Ammon's horn (tissue), 1 donor: Measurements from ENCODE around the gene ANKRD28.

ENCODE experiments used
- DNase-seq: peaks from one replicate; pipeline ENCODE4 v3.0.0-alpha.2; 2016; ENCODE audit warnings: low spot score

Gene ANKRD28

GRCh38 chr3:15664144-15664543, 133.6 kb downstream of the ANKRD28 start:
- DNase-seq, result no peak

DNA sequence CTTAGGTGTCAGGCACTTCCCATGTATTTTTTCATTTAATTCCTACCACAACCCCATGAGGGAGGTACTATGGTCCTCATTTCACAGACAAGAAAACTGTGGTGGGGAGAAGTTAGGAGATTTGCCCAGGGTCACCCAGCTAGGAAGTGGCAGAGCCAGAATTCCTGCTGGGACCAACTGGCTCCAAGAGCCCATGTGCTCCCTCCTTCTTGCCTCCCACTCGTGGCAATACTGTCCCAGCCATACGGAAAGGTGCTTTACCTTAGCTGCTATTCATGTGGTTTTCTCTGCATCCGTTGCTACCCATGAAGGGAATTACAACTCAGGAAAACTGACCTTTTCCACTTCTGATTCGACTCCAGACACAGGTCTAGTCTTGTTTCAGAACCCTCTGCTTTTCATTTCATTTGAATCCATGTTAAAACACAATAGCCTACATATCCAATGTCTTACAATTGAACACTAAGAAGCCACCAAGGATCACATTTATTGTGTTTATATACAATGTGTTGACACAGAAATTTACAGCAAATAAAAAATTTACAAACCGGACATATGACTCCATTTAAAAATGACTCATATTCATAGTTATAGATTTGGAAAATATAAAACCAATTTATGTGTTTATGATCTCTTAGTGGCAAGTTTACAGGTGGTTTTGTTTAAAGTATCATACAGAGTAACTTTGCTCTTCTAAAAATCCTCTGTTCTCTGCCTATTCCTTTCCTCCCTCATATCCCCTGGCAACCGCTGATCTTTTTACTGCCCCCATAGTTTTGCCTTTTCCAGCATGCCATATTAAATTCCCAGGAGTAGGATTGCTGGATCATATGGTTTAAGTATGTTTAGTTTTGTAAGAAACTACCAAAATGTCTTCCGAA, 137.5 kb downstream of the ANKRD28 start:
- DNase-seq, result no peak

- DNase-seq, result no peak
Observed at GRCh38 chr3:15659254-15659975, 138.4 kb downstream of the ANKRD28 start.

DNA sequence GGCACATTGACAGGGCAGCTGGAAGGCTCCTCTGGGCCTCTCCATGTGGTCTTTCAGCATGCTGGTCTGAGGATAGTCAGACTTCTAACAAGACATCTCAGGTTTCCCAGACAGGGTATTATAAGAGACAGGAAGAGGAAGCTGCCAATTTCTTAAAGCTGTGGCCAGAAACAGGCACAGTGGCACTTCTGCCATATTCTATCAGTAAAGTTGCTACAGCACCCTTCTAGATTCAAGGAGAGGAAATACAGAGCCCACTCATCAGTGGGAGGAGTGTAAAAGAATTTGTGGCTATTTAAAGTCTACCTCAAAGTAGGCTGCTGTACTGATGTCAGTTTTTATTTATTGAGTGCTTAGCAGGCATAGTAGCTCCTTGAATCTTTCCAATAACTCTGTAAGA, 140.8 kb downstream of the ANKRD28 start:
- no peak for DNase-seq

DNA sequence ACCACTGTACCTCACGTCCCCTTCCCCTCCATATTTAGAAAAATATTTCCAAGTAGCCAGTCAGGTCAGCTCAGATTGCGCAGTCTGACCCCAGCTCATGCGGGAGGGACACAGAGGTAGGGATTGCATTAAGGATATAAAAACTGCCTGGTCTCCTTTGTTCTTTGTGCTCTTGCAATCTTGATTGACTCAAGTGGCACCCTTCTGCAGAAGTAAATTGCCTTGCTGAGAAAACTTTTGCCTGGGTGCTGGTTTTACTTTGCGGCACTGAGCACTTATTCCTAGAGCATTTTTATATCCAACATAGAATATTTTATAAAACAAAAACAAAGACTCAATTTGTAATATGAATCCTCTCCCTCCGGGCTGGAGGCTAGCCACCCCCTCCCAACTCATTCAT, 141.4 kb downstream of the ANKRD28 start:
- no peak for DNase-seq

DNA sequence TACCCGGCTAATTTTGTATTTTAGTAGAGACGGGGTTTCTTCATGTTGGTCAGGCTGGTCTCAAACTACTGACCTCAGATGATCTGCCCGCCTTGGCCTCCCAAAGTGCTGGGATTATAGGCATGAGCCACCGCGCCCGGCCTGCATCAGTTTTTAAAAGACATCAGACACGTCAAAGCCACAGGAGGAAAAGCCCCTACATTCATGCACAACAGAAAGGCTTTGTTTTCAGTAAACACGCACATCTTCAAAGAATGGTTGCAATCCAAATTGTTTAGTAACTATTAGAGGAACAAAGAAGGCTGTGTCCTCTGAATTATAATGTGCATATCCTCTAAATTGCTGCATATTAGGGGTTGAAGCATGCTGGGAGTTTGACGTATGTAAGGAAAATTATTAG, 142.9 kb downstream of the ANKRD28 start:
- DNase-seq, result peak; percentile 84

DNA sequence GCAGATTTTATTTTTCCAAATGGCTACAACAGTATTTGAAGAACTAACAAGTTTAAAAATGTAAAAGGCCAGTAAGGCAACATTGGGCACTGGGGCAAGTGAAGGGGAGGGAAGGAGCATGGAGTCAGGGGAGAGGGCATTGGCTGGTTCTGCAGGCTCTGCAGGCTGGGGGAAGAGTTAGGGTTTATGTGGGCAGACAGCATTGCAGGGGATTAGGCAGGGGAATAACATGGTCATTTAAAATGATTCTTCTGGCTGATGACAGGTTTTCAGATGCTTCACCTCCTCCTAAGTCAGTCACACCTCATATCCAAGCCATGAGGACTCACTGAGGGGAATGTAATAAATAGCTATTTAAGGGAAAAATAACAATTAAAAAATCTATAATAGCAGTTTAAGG, 143.7 kb downstream of the ANKRD28 start:
- no peak for DNase-seq

- no peak for DNase-seq
Observed at GRCh38 chr3:15653321-15653720, 144.5 kb downstream of the ANKRD28 start.

DNA sequence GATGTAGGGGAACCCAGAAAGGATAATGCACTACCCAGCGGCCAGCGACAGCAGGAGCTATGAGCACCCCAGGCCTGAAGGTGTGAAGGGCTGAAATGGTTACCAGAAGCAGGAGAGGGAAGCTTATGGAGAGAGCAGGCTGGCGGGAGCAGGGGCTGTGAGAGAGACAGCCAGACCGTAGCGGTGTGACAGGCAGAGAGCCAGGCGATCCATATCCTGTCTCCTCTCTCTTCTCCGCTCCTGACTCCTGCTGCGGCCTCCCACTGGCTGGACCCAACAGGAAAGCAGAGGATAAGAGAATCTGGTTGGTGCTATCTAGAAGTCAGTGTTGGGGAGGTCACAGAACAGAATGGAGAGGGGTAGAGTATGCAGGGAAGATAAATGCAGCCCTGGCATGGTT, 146.4 kb downstream of the ANKRD28 start:
- no peak for DNase-seq

DNA sequence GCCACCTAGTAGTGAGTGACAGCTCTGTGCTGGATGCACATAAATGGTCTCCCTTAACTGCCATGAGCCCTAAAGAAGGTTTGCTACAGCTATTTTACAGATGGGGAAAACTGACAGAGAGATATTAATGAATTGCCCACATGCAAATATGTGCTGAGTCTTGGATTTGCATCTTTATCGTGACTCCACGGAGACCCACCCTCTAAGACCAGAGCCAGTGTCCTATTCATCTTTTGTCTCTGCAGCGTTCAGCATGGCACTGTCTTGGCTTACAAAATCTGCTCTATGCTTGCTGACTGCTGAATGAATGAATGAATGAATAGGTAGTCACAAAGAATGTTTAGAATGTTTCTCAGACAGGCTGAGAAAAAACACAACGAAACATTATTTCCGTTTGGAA, 147.9 kb downstream of the ANKRD28 start:
- DNase-seq, result no peak

GRCh38 chr3:15649341-15649740, 148.4 kb downstream of the ANKRD28 start:
- DNase-seq, result no peak

DNA sequence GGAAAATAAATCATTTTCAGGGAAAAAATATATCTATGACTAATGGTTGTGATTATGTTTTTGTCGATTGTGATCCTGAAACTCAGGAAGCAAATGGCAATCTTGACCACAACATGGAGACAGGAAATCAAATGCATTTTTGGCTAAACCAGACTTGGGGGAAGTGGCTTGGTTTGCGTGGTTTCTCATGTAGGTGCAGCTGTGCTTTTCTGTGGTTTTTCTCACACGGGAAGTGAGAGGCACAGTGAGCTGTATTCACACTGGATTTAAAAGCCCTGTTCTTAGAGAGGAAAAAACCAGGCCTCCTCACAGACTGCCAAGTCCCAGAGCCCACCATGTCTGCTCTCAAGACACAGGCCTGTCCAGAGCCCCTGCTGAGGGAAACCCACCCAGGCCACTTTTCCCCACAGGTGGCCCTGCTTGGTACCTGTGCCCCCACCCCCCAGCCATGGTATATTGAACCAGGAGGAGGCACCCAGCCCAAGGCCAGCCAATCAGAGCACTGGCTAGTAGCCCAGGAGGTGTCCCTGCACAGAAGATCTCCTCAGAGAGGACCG, 150.1 kb downstream of the ANKRD28 start:
- DNase-seq, result no peak

DNA sequence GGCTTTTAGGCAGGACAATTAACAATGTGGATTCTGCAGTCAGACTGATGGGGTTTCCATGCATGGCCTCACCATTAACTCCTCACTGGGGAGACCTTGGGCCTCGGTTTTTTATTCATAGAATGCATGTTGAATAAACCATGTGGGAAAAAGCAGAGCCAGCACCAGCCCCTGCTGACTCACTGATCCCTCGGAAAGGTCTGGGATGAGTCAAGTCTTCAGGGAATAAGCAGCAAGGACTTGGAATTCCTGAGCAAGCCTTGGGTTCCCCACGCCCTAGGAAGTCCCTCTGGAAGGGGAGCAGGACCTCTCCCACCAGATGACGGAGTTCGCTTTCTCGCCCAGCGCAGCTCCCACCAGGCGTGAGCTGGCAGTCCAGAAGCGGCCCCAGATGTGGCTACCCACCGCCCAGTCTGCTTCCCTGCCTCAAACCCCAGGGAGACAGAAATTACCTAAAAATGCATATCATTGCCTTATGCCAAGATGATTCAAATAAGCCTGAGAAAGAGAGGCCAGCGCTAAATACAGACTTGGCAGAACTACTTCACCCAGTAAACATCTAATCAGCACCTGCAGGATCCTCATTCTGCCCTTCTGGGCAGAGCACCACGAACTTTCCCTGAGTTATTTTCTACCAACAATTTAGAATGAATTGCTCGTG, 150.8 kb downstream of the ANKRD28 start:
- no peak for DNase-seq

DNA sequence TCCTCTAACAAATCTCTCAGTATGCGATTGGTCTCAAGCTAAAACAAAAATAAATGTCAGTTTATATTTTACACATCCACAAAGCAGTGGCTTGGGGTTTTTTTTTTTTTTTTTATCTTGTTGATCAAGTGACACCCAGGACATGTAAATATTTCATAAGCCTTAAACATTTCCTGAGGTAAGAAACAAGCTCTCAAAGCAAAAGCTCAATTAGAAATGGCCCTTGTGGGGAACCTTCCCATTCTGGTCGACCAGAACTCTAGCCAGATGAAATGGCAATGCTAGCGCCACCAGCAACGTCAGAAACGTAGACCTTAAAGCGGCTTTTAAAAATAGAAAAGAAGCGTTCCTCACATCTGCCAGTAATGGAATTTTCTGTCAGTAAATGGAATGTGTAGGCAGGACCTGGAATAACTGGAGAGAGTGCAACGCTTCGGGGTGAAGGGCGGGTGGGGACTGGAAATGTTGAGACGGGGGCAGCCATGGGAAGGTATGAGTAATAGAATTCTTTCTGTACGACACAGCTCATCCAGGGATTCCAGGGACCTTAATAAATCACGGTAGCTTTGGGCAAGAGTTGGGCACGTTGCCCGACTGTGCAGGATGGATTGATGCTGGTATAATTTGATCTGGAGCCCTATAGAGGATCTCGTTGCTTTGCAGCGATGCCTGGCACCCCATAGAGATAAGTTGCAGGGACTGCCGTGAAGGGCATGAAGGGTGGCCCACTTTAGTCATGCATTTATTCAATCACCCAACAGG, 151.9 kb downstream of the ANKRD28 start:
- DNase-seq, result no peak

- no peak for DNase-seq
Observed at GRCh38 chr3:15645246-15645645, 152.5 kb downstream of the ANKRD28 start.

- DNase-seq, result no peak
Observed at GRCh38 chr3:15638891-15639262, 158.9 kb downstream of the ANKRD28 start.

DNA sequence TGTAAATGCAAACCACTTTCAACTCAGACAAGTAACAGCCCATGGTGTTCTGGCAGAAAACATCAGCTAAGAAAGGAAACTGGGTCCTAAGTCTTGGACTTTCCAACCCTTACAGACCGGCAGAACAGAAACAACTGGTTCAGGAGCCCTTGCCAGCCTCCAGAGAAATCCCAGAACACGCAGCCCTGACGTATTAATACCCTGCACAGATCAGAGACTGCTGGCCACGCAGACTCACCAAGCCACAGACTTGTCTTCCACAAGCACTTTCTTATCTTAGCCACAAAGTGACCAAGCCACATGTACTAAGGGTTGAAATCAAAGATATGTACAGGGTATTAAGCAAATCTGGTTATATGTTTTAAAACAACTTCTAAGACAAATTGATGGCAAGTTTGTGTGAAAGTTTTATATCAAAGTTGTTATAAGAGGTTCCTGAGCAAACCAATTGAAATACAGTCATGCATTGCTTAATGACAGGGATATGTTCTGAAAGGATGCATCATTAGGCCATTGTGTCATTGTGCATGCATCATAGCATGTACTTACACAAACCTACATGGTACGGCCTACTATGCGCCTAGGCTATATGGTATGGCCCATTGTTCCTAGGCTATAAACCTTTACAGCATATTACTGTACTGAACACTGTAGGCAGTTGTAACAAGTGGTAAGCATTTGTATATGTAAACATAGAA, 159.4 kb downstream of the ANKRD28 start:
- no peak for DNase-seq

DNA sequence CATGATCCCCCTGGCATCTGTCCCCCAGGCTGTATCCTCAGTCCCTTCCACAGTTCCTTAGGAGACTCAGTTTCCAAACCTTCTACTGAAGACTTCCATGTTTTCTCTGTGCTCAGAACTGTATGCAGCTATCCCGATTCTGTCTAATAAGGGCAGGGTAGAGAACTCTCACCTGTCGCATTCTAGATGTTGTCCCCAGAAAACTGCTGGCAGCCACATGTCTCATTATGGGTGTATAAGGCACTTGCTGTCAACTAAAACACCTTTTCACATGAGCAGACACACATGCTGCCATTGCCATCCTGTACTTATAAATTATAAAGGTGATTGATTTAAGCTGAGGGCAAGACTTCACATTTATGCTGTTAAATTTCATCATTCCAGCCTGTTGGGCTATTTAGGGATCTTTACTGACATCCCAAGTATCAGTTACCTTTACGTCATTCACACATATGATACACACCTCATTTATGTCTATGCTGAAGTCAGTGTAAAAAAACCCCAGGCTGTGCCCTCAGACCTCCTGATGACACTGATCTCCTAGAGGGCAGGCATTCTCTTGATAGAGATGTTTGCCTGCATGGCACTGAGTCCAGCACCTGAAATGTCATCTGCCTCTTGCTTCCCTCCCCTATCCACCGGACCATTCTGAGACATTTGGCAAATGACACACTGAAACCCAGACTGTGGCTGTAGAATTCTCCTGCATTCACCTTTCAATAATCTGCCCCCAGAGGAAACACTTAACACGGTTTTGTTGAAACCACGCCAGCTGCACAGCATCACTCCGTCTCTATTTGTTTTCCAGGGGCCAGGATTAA, 160.4 kb downstream of the ANKRD28 start:
- no peak for DNase-seq

DNA sequence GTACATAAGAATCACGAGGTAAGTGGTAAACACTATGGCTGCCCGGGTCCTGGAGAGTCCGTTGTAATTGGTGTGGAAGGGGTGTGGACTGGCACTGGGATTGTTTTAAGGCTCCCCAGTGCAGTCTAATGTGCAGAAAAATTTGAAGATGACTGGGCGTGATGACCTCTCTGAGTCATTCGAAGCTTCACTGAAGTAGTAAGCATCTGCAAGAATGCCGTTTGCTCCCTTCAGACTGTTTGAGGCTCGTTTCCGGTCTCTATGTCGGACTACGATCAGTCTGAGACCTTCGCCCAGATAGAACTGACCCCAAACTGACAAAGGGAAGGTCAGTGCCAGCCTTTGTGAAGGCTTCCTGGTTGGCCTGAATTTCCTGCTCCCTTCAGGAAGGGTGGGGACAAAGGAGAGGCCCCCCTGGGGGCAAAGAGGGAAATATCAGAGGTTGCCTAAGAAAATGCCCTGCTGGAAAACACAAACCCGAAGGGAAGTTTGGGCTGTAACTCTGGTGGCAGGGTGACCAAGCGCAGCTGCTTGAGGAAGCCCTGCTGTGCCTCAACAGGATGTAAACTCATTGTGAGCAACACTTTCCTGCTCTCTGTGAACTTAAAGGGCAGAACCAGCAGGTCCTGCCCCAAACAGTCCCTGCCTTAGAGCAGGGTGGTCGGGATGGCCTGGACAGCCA, 161.6 kb downstream of the ANKRD28 start:
- no peak for DNase-seq
